Thyroid gland (tissue), 4 donors: ENCODE measurements around the gene YIPF2.

Source experiments
- POLR2A ChIP-seq, 2 donors: fragments of 450-650 bp; IDR thresholded peaks; one replicate each; pipeline ENCODE4 v1.6.1; 2017; ENCODE audit warnings: antibody characterized with exemption in 2 of 2, mild to moderate bottlenecking in 2 of 2, moderate library complexity in 1 of 2
- TF ChIP-seq, protein P1 (sequence below), 6 experiments: fragments of 200-600 bp in 3 of 6; fragments of 450-650 bp in 3 of 6; sonication (generic) in 3 of 6; IDR thresholded peaks; one replicate each; pipeline ENCODE4 v1.5.1; 2016 to 2019; ENCODE audit warnings: antibody characterized with exemption in 6 of 6, mild to moderate bottlenecking in 2 of 6, inconsistent platforms in 1 of 6, moderate library complexity in 1 of 6

DNA sequence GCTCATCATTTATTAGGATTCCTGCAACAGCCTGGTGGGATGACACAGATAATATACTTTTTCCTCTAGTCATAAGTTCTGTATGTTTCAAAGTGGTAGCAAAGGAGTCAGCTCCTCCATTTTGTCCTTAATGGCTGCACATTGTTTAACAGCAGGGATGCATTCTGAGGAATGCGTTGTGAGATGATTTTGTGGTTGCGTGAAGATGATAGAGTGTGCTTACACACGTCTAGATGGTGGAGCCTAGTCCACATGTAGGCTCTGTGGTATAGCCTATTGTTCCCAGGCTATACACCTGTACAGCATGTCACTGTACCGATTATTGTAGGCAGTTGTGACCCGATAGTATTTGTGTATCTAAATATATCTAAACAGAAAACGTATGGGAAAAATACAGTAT is 37.0 kb upstream of the YIPF2 start:
- TF ChIP-seq, protein P1, sequence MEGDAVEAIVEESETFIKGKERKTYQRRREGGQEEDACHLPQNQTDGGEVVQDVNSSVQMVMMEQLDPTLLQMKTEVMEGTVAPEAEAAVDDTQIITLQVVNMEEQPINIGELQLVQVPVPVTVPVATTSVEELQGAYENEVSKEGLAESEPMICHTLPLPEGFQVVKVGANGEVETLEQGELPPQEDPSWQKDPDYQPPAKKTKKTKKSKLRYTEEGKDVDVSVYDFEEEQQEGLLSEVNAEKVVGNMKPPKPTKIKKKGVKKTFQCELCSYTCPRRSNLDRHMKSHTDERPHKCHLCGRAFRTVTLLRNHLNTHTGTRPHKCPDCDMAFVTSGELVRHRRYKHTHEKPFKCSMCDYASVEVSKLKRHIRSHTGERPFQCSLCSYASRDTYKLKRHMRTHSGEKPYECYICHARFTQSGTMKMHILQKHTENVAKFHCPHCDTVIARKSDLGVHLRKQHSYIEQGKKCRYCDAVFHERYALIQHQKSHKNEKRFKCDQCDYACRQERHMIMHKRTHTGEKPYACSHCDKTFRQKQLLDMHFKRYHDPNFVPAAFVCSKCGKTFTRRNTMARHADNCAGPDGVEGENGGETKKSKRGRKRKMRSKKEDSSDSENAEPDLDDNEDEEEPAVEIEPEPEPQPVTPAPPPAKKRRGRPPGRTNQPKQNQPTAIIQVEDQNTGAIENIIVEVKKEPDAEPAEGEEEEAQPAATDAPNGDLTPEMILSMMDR (IDR thresholded peaks at IDR 0.05): no peak
- no peak for TF ChIP-seq POLR2A (IDR thresholded peaks at IDR 0.05)
